Fibroblast of gingiva (primary cell): ENCODE results near the gene CHD8.
A peak's percentile ranks its signal among the peaks of the same experiment; 100 is the strongest.
"Not testable (repeated sequence)": the region's sequence is repeated elsewhere in the genome, so short reads cannot be mapped to it uniquely, and the experiment has no call there.

Experiments
- DNase-seq: peaks from one replicate; pipeline ENCODE4 v3.0.0-alpha.2; 2011; ENCODE audit warnings: low read depth

Gene CHD8, protein sequence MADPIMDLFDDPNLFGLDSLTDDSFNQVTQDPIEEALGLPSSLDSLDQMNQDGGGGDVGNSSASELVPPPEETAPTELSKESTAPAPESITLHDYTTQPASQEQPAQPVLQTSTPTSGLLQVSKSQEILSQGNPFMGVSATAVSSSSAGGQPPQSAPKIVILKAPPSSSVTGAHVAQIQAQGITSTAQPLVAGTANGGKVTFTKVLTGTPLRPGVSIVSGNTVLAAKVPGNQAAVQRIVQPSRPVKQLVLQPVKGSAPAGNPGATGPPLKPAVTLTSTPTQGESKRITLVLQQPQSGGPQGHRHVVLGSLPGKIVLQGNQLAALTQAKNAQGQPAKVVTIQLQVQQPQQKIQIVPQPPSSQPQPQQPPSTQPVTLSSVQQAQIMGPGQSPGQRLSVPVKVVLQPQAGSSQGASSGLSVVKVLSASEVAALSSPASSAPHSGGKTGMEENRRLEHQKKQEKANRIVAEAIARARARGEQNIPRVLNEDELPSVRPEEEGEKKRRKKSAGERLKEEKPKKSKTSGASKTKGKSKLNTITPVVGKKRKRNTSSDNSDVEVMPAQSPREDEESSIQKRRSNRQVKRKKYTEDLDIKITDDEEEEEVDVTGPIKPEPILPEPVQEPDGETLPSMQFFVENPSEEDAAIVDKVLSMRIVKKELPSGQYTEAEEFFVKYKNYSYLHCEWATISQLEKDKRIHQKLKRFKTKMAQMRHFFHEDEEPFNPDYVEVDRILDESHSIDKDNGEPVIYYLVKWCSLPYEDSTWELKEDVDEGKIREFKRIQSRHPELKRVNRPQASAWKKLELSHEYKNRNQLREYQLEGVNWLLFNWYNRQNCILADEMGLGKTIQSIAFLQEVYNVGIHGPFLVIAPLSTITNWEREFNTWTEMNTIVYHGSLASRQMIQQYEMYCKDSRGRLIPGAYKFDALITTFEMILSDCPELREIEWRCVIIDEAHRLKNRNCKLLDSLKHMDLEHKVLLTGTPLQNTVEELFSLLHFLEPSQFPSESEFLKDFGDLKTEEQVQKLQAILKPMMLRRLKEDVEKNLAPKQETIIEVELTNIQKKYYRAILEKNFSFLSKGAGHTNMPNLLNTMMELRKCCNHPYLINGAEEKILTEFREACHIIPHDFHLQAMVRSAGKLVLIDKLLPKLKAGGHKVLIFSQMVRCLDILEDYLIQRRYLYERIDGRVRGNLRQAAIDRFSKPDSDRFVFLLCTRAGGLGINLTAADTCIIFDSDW (N-terminal part only)

DNA sequence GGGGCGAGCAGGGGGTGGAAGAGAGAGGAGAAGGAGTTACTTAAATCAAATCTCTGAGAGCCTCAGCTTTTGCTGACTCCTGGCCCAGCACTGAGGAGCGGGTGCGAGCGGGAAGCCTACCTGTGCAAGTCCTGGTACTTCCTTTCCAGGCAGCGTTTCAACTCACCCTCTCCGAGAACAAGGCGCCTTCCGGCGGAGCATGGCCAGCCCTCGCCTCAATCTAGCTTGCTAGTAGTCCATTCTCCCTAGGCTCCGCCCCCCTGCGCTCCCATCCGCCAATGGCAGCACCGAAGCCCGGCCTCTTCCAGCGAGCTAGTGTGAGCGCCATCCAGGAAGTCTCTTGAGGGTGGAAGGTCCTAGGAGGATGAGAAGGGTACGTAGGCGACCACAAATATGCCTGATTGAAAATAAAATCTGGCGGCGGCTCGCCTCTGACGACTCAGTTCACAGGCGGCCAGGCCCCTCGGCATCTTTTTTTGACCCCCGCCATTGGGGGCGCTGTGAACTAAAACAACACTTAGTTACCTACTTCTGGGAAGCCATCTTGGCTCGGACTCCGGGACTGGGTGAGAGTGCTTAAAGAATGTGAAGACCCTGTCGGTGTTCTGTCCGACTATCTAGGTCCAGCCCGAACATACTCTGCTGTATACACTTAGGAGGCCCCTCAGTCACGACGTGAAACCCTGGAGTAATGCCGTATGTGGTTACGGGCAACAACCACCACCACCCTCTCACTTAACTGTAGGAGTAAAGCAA, at the start of gene CHD8:
CHD8 (minus strand) TSS at position 212 of the 756 bp plus-strand sequence. CDS start 24,480 bp downstream, outside the sequence.
- DNase-seq: peak; percentile 100

GRCh38 chr14:21505012-21505553, 49.2 kb upstream of the CHD8 start:
- no peak for DNase-seq

- DNase-seq: no peak
Observed at GRCh38 chr14:21503376-21503775, 47.5 kb upstream of the CHD8 start.

DNA sequence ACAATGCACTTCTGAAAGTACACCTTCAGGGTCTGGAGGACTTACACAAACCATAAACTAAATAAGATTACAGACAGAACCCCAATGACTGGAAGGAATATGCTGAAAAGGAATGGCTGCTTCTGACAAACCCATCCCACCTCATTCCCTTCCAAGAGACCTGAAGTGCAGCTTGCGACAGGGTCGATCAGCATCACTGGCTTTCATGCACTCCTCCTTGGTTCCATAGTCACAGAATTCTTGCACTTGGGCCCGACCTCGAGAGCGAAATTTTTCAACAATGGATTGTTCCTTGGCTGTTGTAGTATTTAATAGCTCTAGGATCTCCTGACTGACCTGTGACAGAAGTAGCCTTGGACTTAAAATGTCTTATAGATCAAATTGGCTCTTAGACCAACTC, 45.6 kb upstream of the CHD8 start:
- no peak for DNase-seq

- peak; percentile 29 for DNase-seq
Observed at GRCh38 chr14:21498540-21499526, 42.9 kb upstream of the CHD8 start.

- peak; percentile 75 for DNase-seq
Observed at GRCh38 chr14:21496453-21496852, 40.5 kb upstream of the CHD8 start.

DNA sequence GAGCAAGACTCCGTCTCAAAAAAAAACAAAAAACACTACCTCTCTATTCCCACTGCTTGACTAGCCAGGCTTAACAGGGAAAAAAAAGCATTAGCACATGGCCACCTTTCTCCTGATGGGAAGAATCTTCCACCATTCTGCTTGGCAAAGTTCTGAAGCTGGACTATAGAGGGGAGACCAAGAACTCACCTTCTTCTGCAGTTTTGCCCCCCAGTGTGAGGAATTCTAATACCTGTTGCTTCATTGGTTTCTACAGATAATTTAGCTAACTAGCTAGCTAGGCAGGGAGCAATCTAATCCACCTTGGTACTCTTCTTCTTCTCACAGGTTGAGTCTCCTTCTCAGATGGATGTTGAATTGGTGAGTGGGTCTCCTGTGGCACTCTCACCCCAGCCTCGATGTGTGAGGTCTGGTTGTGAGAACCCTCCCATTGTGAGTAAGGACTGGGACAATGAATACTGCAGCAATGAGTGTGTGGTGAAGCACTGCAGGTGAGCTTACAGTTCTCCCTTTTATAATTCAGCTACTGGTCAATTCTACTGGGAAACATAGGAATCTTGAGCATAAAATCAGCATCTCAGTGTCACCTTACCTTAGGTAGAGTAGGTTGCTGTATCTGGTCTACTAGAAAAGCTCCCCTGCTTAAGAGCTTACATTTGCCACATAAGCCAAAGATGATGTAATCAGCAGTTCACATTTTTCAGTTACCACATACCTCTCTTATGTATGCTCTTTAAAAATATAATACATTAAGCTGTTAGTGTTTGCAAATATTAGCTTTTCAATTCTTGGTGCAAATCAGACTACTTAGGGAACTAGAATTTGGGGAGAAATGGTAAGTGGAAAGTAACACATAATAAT, 39.2 kb upstream of the CHD8 start:
- peak; percentile 5 for DNase-seq

- DNase-seq: peak; percentile 83
Observed at GRCh38 chr14:21486640-21487087, 30.7 kb upstream of the CHD8 start.

DNA sequence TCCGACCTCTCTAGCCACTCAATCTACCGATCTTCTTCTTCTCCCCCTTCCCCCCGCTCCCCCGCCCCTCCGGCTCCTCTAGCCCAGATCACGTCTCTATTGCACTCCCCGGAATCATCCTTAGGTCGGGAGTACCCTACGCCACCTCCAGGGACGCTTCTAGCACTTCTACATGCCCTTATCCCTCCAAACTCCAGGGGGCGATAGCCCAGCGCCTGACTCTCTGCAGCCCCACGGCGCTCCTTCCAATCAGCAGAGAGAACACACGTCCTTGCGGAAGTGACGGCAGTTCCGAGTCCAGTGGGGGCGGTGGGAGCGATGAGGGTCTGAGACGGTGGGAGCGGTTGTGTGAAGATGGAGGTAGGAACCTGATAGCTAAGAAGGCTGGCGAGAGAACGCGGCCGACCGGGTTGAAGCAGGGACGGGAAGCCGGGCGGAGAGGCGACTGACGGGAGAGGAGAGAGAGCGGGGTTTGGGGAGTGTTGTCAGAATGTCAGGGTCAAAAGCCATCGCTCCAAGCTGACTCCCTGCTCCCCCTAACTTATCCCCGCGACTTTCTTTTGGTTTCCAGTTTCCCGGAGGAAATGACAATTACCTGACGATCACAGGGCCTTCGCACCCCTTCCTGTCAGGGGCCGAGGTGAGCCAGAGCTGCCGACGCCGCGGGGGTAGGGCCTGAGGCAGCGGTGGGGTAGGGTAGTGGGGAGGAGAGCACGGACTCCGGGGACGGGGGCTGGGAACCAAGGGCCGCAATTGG, 21.2 kb upstream of the CHD8 start, which contains the start of the genes RAB2B and TOX4:
RAB2B (minus strand) TSS at position 35 of the 757 bp plus-strand sequence. CDS start 87 bp downstream, outside the sequence.
TOX4 (plus strand) TSS at position 271 of the 757 bp plus-strand sequence; CDS start at position 355, 84 bp downstream.
- DNase-seq: peak; percentile 98

GRCh38 chr14:21476523-21476924, 20.6 kb upstream of the CHD8 start:
- DNase-seq: no peak

DNA sequence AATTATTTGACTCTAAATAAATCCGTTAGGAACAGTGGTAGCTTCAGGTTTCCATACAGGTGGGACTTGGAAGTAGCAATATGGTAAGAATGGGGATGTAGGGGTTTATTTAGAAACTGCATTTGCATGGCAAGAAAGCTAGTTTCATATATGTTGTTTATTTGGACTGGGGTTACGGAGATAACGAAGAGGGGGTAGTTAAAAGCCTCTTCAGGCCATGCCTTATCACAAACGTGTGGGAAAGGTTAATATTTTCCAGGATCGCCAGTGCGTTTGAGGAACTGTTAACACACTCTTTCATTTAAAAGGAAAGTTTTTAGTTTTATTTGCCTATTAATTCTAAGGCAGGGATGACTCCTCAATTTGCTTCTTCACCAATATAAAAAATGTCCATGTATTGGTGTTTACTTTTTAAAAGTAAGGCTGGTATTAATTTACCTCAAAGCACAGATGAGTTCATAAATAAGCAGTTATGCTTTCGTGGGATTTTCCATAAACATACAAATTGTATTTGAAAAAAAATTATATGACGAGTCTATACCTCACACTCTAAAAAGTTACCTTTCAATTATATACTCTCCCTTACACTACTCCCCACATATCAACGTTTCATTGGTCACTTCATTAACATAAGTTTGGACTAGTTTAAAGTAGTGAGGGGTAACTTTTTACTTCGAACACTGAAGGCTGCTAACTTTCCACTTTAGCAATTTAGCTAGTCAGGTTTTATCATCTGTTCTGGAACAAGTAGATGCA, 20.0 kb upstream of the CHD8 start:
- DNase-seq: no peak

- peak; percentile 83 for DNase-seq
Observed at GRCh38 chr14:21467616-21468015, 11.7 kb upstream of the CHD8 start.

GRCh38 chr14:21455592-21455911, 371 bp downstream of the CHD8 start:
- DNase-seq: peak; percentile 13

DNA sequence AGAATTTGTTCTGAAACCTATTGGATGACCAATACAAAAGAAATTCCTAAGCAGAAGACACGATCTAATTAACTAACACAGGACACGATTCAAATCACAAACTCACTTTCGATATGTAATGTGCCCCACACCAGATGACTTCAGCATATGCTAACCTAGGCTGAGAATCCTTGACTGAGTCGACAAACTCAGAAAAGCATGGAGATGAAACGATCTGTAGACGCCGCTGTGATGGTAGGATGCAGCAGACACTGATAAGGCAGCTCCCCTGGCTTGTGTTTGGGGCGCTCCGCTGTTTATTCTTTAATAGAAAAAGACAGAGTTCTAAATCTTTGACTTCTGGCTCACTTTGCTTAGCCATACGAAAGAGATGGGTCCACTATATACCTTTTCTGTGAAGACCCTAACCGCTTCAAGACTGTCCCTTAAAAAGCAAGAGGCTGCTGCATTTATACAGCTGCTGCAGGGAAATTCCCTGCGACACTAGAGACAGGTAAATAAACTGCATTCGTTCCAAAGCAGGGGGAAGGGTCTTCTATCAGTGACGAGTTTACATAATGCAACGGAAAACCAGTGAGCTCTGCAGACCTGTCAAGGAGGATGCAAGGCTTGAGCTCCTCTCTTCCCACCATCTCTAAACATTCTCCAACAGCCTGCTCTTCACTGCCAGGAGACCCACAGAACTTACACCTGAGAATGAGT, 929 bp downstream of the CHD8 start:
- no peak for DNase-seq

- no peak for DNase-seq
Observed at GRCh38 chr14:21449899-21450216, 6.1 kb downstream of the CHD8 start.

- not testable (repeated sequence) for DNase-seq
Observed at GRCh38 chr14:21442657-21443056, 13.3 kb downstream of the CHD8 start.

GRCh38 chr14:21440859-21441258, 15.1 kb downstream of the CHD8 start:
- no peak for DNase-seq
